ENCODE data around the gene VAV2.
"Not testable (repeated sequence)": the region's sequence is repeated elsewhere in the genome, so short reads cannot be mapped to it uniquely, and the experiment has no call there.

The VAV2 gene

GRCh38 chr9:133767625-133768024, 224.5 kb downstream of the VAV2 start:
- no peak overlapping the region for H3K4me3 ChIP-seq (replicated peaks; ENCODE audit: low read depth, low read length)
- no peak for DNase-seq (ENCODE audit: extremely low read depth, low read depth)
- TF ChIP-seq, protein P1, sequence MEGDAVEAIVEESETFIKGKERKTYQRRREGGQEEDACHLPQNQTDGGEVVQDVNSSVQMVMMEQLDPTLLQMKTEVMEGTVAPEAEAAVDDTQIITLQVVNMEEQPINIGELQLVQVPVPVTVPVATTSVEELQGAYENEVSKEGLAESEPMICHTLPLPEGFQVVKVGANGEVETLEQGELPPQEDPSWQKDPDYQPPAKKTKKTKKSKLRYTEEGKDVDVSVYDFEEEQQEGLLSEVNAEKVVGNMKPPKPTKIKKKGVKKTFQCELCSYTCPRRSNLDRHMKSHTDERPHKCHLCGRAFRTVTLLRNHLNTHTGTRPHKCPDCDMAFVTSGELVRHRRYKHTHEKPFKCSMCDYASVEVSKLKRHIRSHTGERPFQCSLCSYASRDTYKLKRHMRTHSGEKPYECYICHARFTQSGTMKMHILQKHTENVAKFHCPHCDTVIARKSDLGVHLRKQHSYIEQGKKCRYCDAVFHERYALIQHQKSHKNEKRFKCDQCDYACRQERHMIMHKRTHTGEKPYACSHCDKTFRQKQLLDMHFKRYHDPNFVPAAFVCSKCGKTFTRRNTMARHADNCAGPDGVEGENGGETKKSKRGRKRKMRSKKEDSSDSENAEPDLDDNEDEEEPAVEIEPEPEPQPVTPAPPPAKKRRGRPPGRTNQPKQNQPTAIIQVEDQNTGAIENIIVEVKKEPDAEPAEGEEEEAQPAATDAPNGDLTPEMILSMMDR (IDR thresholded peaks at IDR 0.05; ENCODE audit: low read depth, low read length, missing control alignments) = no peak

DNA sequence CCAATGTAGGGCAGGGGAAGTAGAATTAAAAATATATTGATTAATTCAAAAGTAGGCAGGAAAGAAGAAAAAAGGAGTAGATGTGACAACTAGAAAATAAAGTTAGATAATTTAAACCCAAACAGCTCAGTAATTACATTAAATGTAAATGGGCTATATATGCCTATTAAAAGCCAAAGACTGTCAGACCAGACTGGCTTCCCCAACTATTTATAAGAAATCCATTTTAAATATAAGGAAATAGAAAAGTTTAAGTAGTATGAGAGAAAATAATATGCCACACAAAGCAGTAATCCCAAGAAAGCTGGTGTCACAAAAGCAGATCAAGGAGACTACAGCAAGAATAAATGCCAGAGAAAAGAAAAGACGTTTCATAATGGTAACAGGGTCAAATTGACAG, 225.1 kb downstream of the VAV2 start:
- DNase-seq (ENCODE audit: extremely low read depth, low read depth) = no peak
- TF ChIP-seq, protein P1 (IDR thresholded peaks at IDR 0.05; ENCODE audit: low read depth, low read length, missing control alignments) = no peak

GRCh38 chr9:133766234-133766633, 225.9 kb downstream of the VAV2 start:
- H3K4me3 ChIP-seq (replicated peaks; ENCODE audit: low read depth, low read length); DNase-seq (ENCODE audit: extremely low read depth, low read depth): not testable (repeated sequence)

More for the DNA sequence above, 225.1 kb downstream of the VAV2 start:
- H3K4me3 ChIP-seq (replicated peaks; ENCODE audit: low read depth, low read length) = no peak overlapping the region

DNA sequence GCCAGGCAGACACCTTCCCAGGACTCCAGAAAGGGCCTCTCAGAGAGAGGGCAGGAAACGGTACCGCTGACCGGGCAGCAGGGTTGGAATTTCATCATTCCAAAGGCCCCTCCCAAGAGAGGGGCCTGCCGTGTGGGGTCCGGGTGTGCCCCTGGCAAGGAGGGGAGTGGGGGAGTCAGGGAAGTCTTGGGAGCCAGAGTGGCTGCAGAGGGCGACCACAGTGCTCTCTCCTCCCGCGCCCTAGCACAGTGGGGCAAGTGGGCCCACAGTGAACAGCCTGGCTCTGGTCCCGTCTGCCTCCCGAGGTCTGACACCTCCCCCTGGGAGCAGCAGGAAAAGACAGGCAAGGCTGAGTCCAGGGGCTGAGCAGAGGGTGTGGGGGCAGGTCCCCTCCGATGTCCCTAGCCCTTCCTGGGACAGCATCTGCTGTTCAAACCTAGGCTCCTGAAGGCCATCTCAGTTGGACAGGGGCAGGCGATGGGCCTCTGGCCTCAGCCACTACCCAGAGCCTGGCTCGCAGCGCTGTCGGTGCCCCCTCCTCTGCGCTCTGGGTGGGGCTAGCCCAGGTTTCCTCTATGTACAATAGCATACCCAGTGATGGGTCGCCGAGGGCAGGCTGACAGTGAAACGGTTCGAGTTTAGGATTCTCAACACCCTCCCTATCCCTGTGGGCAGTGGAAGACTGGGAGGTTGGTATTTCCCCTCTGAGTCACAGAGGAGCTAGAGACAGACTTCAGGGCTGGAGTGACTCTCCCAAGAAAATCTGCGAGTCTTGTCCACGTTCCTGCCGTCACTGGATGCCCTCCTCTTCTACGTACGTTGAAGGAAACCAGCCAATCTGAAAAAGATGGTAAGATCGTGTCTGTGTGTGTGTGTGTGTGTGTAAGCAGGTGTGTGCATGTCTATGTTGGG, 228.6 kb downstream of the VAV2 start:
- no peak for DNase-seq (ENCODE audit: extremely low read depth, low read depth)
- TF ChIP-seq, protein P1 (IDR thresholded peaks at IDR 0.05; ENCODE audit: low read depth, low read length, missing control alignments) = no peak

DNA sequence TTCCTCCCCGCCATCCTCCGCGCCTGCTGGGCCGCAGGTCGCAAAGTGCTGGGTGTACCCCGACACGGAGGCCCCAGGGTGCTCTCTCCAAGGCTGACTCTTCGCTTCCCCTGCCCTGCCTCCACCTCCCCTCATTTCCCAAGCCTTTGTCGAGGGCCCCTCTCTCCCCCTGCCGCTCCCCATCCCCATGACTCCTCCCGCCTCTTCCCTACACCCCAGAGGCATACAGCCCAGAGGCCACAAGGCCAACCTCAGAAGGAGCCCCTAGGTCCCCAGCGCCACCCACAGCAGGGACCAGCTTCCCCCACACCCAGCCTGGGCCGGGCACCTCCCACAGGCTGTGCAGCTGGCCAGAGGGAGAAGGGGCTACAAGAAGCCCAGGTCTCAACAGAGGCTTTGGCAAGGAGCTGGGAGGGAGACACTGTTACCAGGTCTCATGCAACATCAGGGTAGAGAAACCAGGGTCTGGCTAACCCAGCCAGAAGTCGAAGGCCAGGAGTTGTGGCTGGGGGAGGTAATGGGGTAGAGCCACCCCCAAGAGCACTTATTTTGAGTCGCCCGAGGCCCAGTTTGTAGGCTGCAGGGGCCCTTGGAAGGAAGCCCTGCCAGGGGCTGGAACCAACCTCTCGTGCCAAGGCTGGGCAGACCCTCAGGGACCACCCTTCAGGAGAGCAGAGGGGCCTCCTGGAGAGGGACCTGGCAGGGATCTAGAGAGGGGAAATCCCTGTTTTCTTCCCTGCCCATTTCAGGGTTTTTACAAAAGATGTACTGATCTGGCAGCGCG, 229.4 kb downstream of the VAV2 start:
- TF ChIP-seq, protein P1 (IDR thresholded peaks at IDR 0.05; ENCODE audit: low read depth, low read length, missing control alignments) = no peak
- DNase-seq (ENCODE audit: extremely low read depth, low read depth) = no peak

More for the DNA sequence above, 228.6 kb downstream of the VAV2 start:
- H3K4me3 ChIP-seq (replicated peaks; ENCODE audit: low read depth, low read length) = no peak overlapping the region

GRCh38 chr9:133761641-133762248, 230.4 kb downstream of the VAV2 start:
- no peak overlapping the region for H3K4me3 ChIP-seq (replicated peaks; ENCODE audit: low read depth, low read length)
- no peak for DNase-seq (ENCODE audit: extremely low read depth, low read depth)
- TF ChIP-seq, protein P1 (IDR thresholded peaks at IDR 0.05; ENCODE audit: low read depth, low read length, missing control alignments) = no peak

More for the DNA sequence above, 229.4 kb downstream of the VAV2 start:
- H3K4me3 ChIP-seq (replicated peaks; ENCODE audit: low read depth, low read length) = no peak overlapping the region
